Endometrial microvascular endothelial cells (primary cell): Measurements from ENCODE around the gene METTL26. TPM values are rescaled to one million over a fixed set of nuclear protein-coding genes. Genes with fewer than 3 reads are reported as not detected.
"Not testable (repeated sequence)": the region's sequence is repeated elsewhere in the genome, so short reads cannot be mapped to it uniquely, and the experiment has no call there.

Experiments used
- in situ Hi-C: cut with HindIII; loops from 2 replicates; pipeline ENCODE4 v1.10.0; 2017; ENCODE audit warnings: low sequenced_read_pairs, low pct_unique_long_range_greater_than_20kb; ENCODE audit errors: inconsistent ontology term
- total RNA-seq: library from RNA; depleted of rRNA; stranded (reverse); fragments of >200 nt; gene quantifications from one replicate; pipeline ENCODE4 v1.2.3, GENCODE V29; 2015; ENCODE audit errors: inconsistent ontology term

Gene METTL26
- total RNA-seq, 1 donor from 2014 or later, result 119 TPM

DNA sequence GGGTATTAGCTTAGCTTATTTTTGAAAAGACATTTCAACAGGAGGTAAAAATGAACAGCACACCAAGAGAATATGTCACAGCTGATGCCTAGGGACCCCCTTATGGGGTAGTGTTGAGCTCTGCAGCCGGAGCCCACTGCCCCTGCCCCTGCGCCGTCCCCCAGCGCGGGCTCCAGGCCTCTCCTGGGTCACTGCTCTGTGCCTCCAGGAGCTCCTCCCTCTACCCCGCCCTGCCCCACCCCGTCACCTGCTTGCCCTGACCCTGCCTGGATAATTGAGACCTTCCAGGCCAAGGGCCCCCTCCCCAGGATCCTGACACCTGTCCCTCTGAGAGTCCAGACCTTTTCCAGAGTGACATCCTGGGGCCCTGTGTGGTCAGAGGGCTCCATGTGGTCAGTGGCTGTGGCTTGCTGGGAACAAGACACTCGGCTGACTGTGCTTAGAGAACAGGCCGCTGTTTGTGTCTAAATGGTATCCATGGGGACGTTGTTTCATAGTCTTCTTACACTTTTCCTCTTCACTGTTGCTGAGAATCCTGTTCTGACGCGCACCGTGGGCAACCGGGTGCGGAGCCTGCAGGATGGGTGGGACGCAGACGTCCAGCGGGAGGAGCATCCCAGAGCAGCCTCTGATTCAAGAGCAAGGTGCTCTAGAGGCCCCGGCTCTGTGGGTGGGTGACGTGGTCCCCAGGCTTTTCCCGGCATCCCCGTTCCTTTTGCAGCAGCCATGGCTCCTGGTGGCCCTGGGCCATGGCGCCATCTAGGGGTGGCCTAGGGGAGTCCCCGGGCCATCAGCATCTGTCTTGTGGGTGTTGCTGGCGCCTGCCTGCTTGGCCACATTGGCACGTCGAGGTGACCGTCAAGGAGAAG, 25.4 kb downstream of the METTL26 start:
- in situ Hi-C loops, result no loop called here

DNA sequence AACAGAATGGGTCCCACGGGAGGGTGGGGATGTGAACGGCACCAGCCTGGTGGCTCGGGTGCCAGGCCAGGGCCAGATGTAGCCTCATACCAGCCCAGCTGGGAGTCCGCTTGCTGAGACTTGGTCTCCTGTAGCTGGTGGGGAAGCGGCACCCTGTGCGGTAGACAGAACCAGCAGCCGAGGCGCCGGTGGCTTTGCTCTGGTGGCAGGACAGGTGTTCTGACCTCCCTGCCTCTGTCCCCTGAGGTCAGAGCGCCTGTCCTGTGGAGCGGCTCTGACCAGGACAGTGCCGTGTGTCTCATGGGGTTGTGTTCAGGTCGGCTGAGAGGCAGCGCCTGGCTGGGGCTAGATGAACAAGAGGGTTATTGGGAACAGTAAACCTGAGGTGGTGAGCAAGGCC, 26.1 kb downstream of the METTL26 start:
- in situ Hi-C loops, result no loop called here

DNA sequence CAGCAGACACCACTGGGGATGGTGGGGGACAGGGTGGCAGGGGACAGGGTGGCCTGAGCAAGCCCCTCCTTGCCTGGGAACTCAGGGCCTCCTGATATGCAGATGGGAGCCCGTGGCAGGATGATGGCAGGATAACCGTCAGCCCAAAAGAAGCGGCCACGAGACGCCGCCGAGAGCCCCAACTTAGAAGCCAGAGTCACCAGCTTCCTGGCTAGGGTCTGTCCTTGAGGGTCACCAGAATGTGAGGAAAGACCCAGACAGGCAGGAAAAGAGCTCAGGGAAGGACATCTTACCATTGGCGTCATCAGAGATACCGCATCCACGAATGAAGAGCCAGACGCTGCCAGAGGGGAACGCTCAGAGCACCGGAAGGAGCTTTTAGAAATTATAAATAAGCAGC, 26.8 kb downstream of the METTL26 start:
- in situ Hi-C loops, result no loop called here

DNA sequence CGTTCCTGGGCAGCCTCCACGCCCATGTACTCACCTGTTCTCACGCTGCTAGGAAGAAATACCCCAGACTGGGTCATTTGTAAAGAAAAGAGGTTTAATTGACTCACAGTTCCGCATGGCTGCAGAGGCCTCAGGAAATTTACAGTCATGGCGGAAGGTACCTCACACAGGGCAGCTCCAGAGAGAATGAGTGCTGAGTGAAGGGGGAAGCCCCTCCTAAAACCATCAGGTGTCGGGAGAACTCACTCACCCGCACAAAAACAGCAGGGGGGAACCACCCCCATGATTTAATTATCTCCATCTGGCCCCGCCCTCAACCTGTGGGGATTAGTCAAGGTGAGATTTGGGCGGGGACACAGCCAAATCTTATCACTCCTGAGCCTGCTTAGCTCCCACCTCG, 28.1 kb downstream of the METTL26 start:
- in situ Hi-C loops, result no loop called here

DNA sequence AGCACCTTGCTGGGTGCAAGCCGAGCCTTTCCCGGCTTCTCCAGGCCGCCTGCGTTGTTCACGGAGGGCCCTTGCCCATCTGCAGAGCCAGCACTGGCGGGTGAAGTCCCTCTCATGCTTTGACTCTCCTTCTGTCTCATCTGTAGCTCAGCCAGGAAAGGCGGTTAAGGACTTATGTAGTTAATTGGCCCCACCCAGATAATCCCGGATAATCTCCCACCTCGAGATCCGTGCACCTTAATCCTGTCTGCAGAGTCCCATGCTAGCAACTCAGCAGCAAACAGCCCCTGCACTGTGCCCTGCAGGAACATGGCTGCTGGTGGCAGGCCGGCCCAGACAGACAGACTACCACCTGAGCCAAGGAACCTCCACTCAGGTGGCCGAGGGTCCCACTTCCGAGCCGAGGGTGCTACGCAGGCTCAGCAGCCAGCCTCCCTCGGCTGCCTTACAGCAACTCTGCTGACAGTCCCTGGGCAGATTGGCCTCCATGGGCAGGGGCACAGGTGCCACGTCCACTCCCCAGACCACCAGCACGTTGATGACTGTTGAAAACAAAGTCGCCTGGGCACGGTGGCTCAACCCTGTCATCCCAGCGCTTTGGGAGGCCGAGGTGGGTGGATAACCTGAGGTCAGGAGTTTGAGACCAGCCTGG, 29.3 kb downstream of the METTL26 start:
- in situ Hi-C loops, result no loop called here

DNA sequence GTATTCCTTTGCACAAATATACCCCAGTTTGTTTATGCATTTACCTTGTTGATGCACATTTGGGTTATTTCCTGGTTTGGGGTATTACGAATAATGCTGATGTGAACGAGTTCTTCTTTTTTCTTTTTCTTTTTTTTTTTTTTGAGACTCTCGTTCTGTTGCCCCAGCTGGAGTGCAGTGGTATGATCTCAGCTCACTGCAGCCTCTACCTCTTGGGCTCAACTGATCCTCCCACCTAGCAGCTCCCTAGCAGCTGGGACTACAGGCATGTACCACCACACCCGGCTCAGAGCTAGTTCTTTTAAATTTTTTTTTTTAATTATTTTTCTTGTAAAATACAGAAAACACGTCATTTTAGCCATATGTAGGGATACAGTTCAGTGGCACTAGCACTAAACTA, 32.2 kb downstream of the METTL26 start:
- in situ Hi-C loops, result no loop called here

DNA sequence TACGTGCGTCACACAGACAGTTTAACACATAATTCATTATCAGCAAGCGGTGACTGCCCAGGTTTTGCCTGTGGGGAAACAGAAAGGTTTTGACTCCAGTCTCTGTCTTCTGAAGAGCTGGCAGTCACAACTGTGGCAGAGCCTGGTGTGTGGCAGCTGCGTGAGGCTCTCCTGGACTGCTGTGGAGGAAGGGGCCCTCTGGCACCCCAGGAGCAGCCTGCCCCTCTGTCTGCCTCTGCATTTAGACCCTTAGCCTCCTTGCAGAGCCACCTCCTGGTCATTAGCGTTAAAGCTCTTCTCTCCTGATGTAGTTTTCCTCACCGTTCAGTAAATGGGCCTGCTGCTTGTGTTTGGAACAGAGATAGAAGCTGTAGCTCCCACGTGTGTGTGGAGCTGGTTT, 35.3 kb downstream of the METTL26 start:
- in situ Hi-C loops, result no loop called here

DNA sequence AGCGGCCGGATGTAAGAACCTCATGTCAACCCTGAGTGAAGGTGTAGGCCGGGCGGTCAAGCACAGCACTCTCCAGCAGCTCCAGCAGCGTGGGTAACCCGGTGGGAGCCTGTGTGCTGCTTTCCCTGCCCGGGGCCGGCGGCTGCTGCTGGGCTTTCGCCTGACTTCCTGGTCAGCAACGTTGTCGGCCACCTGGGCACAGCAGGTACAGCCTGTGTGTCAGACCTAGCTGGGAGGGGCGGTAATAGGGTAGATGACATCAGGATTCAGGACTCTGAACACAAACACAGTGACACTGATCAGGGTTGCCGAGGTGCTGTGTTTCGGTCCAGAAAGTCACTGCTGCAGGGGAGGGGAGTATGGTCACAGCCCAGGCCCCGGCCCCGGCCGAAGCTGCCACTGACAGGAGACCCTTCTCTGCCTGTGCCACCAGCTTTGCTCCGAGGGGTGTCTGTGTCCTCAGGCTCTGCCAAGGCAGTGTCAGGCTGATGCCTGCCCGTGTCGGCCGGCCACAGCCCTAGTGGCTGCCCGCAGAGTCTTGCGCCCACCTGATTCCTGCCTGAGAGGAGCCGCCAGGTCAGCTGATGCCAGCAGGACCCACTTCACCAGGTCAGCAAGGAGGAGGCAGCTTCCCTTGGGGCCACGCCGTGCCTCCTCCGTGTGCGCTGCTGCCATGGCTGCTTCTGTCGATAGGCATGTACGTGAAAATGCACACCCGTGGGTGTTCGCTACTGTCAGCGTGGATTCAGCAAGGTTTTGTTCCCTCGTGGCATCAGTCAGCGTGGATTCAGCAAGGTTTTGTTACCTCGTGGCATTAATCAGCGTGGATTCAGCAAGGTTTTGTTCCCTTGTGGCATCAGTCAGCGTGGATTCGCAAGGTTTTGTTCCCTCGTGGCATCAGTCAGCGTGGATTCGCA, 37.0 kb downstream of the METTL26 start:
- in situ Hi-C loops, result no loop called here

DNA sequence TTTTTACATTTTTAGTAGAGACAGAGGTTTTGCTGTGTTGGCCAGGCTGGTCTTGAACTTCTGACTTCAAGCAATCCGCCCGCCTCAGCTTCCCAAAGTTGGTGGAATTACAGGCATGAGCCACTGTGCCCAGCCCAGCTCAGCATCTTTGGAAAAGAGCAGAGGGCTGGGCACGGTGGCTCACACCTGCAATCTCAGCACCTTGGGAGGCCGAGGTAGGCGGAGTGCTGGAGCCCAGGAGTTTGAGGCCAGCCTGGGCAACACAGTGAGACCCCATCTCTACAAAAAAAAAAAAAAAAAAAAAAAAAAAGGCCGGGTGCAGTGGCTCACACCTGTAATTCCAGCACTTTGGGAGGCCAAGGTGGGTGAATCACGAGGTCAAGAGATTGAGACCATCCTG, 38.5 kb downstream of the METTL26 start:
- in situ Hi-C loops, result not testable (repeated sequence)

DNA sequence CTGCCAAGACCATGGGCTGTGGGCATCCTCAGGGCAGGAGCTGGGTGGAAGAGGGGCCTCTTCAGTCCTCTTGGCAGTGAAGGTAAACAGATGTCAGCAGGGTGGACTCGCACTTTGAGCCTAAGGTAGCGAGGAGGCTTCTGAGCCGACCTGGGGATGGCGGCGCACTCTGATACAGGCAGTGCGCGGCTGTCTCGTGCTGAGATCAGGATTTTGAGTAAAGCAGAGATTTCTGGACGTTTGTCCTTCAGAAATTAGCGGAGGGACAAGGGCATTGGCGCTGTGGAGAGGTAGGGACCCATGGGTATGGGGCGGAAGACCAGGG, 39.4 kb downstream of the METTL26 start:
- in situ Hi-C loops, result no loop called here

DNA sequence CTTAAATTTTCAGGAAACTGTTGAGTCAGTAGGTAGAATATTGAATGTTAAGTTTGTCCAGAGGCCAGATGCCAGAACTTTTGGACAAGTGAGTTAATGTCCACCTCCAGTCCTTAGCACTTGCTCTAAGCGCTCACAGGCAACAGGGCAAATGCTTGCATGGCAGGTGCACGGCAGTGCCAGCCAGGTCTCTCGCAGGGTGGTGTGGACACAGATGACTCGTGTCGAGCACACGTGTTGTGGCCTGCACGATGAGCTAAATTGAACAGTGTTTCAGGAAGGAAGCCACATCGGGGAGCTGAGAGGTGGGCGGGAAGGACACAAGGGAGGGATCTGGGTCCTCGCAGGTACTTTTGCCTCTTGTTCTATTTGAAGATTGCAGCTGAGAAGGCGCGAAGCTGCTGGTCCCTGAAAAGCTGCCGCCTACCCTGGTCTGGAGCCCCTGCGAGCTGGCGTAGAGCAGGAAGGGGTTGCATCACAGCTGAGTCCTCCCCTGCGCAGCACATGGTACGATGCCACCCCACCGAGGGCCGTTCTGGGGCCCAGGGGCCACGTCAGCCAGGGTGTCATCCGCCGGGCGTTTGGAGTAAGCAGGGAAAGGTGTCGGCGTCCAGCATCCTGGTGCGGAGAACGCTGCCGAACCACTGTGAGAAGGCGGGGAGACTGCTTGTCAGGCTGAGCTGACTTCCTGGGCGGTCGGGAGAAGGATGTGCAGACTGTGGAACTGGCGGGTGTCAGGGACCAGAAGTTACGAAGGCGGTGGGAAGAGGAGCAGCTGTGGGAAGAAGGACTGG, 40.0 kb downstream of the METTL26 start:
- in situ Hi-C loops, result no loop called here

DNA sequence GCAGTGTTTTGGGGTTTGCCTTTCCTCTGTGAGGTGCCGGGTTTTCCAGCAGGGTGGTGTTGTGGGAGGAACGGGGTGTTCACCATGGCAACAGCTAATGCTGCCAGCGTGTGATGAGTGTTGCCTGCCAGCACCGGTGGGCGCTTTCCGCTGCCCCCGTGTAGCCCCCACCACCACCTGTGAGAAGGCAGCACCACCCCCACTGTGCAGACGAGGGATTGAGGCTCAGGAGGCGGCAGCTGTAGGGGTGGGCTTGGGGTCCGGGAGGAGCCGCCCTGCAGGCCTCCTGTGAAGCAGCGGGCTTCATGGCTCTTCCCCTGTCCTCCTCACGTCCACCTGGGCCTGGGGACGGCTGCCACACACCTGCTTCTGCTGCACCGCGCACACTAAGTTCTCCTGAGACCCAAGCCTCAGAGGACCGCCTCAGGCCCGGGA, 41.0 kb downstream of the METTL26 start:
- in situ Hi-C loops, result no loop called here

DNA sequence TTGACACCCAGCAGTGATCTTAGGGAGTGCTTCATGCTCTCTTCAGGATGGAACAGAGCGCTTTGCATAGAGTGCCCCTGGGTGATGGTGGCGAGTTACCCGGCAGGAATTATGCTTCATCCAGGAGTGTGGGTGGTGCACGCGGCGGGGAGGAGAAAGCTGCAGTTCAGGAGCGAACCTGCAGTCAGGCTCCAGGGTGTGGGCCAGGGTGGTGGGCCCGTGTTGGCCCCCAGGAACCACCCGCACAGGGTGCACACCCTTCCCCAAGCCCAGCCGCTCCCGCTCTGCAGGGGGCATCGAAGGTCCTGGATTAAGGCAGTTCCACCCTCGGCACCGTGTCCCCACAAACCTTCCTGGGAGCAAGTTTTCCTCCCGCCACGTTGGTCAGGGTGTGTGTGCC, 42.3 kb downstream of the METTL26 start:
- in situ Hi-C loops, result no loop called here

DNA sequence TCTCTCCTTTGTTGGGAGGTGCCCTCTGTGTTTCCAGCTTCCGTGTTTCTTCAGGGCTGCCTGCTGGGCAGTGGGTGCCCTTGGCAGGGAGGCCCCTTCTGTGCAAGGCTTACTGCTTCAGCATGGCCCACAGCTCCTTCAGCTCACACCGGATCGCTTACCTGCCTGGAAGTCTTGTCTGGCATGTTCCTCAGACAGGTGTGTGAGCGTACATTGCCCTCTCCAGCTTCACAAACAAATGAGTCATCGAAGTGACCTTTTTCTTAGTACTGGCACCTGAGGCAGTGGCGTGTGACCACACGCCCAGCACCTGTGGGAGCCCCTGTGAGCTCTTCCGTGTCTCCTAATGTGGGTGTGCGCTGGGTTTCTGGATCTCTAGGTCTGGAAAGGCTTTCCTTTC, 42.7 kb downstream of the METTL26 start:
- in situ Hi-C loops, result no loop called here

DNA sequence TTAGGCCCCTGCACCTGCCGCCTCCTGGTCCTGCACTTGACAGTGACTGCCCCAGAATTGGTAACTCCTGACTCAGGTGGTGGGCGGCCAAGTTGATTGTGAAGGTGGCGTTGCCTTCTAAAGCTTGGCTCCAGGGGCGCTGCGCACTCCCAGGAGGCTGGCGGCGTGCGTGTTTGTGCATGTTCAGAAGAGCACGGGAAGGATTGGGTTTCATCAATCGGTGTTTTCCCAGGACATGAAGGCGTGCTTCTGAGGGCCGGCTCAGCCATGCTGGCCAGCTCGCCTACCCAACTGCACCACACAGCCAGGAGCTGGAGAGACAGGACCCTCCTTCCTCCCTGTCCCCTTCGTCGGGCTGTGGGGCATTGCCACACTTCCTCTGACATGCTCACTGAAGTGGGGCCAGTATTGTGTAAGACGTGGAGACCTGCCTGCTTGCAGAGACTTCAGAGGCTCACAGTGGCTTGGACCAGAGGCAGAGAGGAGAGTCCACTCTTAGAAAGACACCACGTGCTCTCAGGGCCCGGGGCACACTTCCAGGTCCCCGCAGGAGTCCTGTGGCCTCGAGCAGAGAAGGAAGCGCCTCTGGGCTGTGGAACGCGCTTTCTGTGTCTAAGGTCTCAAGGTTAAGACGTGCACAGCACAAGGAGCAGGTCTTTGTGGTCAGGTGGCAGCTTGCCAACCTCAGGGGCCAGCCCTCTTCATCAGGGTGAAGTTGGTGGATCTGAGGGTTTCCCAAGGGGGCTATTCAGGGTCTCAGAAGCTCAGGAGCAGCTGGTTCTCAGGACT, 43.4 kb downstream of the METTL26 start:
- in situ Hi-C loops, result no loop called here

DNA sequence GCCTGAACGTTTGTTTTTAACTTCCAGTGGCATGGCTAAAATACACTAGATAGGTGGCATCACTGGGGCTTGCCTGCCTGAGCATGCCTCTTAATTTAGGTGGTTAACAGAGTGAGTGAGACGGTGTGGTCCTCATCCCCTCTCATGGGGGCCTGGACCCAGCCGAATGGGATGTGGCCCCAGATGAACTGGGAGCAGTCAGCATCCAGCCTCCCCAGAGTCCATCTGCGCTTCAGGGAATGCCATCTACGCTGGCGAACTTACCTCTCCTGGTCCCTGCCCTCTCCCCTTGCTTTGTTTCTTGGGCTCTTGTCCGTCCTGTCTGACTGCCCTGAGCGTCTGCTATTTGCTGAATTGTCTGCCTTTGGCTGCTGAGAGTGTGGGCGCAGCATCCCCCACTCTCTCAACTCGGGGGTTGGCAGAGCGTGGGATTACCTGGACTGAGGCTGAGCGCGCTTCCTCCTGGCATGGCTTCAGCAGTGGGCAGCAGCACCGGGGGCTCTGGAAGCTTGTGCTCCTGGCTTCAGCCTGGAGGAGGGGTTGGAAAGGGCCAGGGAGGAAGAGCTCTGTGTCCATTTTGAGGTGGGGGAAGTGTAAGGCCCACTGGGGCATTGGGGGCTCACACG, 44.1 kb downstream of the METTL26 start:
- in situ Hi-C loops, result no loop called here

DNA sequence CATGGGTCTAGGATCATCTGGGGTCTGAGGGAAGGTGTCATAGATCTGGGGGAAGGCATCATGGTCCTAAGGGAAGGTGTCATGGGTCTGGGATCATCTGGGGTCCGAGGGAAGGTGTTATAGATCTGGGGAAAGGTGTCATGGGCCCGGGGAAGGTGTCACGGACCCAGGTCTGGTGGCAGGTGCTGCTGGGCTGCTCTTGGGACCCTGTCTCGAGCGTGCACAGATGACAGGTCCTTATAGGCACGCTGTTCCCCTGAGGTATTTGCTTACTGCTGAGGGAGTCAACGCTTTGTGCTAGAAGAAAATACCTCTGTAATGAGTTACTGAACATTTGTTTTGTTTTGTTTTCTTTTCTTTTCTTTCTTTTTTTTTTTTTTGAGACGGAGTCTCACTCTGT, 44.9 kb downstream of the METTL26 start:
- in situ Hi-C loops, result no loop called here

DNA sequence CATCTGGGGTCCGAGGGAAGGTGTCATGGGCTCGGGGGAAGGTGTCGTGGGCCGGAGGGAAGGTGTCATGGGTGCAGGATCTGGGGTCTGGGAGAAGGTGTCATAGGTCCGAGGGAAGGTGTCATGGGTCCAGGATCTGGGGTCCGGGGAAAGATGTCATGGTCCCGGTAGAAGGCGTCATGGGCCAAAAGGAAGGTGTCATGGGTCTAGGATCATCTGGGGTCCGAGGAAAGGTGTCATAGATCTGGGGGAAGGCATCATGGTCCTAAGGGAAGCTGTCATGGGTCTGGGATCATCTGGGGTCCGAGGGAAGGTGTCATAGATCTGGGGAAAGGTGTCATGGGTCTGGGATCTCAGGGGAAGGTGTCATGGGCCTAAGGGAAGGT, 45.3 kb downstream of the METTL26 start:
- in situ Hi-C loops, result no loop called here
